Measurements from ENCODE around the gene C1orf35. TPM values are rescaled to one million over a fixed set of nuclear protein-coding genes. Genes with fewer than 3 reads are reported as not detected.

The C1orf35 gene
- total RNA-seq, 1 experiment from 2014 or later = 24.9 TPM

GRCh38 chr1:228136901-228137300 lies 33.8 kb upstream of the C1orf35 start:
- Histone ChIP-seq H3K9me3 (ENCODE audit: control insufficient read depth, insufficient read depth, low read depth, low read length) (no peaks in the 10 kb centered on the region), H3K4me1 (ENCODE audit: control insufficient read depth, insufficient read depth, low read length) (peaks cover 6% of the 10 kb centered on the region; the same call in 1 of the 2 replicates), H3K27me3 (ENCODE audit: control insufficient read depth, insufficient read depth, low read length) (peaks cover 7% of the 10 kb centered on the region; the same call in 1 of the 2 replicates), H3K4me3 (ENCODE audit: low read depth in 2 of 2, low read length in 2 of 2) (no peak overlapping the region), H3K36me3 (ENCODE audit: control insufficient read depth, insufficient read depth, low read length) (peaks cover 3% of the 10 kb centered on the region), H3K27ac (ENCODE audit: low read length) (no peak overlapping the region)
- DNase-seq (ENCODE audit: low read depth, low spot score) (no peak), ATAC-seq (no peak)
- in situ Hi-C loops (cut with HindIII; ENCODE audit: low pct_unique_long_range_greater_than_20kb, low sequenced_read_pairs) (no loop called here), intact Hi-C loops (cut with micrococcal nuclease; ENCODE audit: unreplicated experiment) (no loop called here)
- CTCF ChIA-PET = no interaction called here
- POLR2A ChIA-PET = no interaction called here
- BruUV-seq (replicated peaks) = no TSS peak
- TF ChIP-seq, protein P1, sequence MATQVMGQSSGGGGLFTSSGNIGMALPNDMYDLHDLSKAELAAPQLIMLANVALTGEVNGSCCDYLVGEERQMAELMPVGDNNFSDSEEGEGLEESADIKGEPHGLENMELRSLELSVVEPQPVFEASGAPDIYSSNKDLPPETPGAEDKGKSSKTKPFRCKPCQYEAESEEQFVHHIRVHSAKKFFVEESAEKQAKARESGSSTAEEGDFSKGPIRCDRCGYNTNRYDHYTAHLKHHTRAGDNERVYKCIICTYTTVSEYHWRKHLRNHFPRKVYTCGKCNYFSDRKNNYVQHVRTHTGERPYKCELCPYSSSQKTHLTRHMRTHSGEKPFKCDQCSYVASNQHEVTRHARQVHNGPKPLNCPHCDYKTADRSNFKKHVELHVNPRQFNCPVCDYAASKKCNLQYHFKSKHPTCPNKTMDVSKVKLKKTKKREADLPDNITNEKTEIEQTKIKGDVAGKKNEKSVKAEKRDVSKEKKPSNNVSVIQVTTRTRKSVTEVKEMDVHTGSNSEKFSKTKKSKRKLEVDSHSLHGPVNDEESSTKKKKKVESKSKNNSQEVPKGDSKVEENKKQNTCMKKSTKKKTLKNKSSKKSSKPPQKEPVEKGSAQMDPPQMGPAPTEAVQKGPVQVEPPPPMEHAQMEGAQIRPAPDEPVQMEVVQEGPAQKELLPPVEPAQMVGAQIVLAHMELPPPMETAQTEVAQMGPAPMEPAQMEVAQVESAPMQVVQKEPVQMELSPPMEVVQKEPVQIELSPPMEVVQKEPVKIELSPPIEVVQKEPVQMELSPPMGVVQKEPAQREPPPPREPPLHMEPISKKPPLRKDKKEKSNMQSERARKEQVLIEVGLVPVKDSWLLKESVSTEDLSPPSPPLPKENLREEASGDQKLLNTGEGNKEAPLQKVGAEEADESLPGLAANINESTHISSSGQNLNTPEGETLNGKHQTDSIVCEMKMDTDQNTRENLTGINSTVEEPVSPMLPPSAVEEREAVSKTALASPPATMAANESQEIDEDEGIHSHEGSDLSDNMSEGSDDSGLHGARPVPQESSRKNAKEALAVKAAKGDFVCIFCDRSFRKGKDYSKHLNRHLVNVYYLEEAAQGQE (IDR thresholded peaks at IDR 0.05; ENCODE audit: insufficient read depth in 1 of 2, low read depth in 2 of 2, low read length in 1 of 2) = no peak
- TF ChIP-seq SIN3A (IDR thresholded peaks at IDR 0.05; ENCODE audit: borderline replicate concordance, insufficient read depth, low read depth, low read length) (no peak), POLR2AphosphoS5 (IDR thresholded peaks at IDR 0.05; ENCODE audit: low read depth, low read length) (no peak), TCF7L2 (IDR thresholded peaks at IDR 0.05; ENCODE audit: low read depth, low read length) (no peak)
- TF ChIP-seq, protein P2, sequence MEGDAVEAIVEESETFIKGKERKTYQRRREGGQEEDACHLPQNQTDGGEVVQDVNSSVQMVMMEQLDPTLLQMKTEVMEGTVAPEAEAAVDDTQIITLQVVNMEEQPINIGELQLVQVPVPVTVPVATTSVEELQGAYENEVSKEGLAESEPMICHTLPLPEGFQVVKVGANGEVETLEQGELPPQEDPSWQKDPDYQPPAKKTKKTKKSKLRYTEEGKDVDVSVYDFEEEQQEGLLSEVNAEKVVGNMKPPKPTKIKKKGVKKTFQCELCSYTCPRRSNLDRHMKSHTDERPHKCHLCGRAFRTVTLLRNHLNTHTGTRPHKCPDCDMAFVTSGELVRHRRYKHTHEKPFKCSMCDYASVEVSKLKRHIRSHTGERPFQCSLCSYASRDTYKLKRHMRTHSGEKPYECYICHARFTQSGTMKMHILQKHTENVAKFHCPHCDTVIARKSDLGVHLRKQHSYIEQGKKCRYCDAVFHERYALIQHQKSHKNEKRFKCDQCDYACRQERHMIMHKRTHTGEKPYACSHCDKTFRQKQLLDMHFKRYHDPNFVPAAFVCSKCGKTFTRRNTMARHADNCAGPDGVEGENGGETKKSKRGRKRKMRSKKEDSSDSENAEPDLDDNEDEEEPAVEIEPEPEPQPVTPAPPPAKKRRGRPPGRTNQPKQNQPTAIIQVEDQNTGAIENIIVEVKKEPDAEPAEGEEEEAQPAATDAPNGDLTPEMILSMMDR (IDR thresholded peaks at IDR 0.05) = no peak

- no peaks in the 10 kb centered on the region for H3K9me3 ChIP-seq (ENCODE audit: control insufficient read depth, insufficient read depth, low read depth, low read length)
- ChIA-PET CTCF (no interaction called here), POLR2A (no interaction called here)
- peaks cover 7% of the 10 kb centered on the region; the same call in 1 of the 2 replicates for H3K27me3 ChIP-seq (ENCODE audit: control insufficient read depth, insufficient read depth, low read length)
- no peak for DNase-seq (ENCODE audit: low read depth, low spot score)
- no peak for ATAC-seq
- no peaks in the 10 kb centered on the region; the same call in 1 of the 2 replicates for H3K36me3 ChIP-seq (ENCODE audit: control insufficient read depth, insufficient read depth, low read length)
- H3K4me1 ChIP-seq (ENCODE audit: control insufficient read depth, insufficient read depth, low read length) = 0 out of 2 replicates have a peak, but pooled peaks cover 2% of the 10 kb centered on the region
- intact Hi-C loops (cut with micrococcal nuclease; ENCODE audit: unreplicated experiment) = no loop called here
- no peak overlapping the region for H3K27ac ChIP-seq (ENCODE audit: low read length)
- H3K4me3 ChIP-seq (ENCODE audit: low read depth in 2 of 2, low read length in 2 of 2) = no peak overlapping the region
- TF ChIP-seq, protein P2 (IDR thresholded peaks at IDR 0.05) = no peak
- TF ChIP-seq, protein P1 (IDR thresholded peaks at IDR 0.05; ENCODE audit: insufficient read depth in 1 of 2, low read depth in 2 of 2, low read length in 1 of 2) = no peak
- no peak for TF ChIP-seq SIN3A (IDR thresholded peaks at IDR 0.05; ENCODE audit: borderline replicate concordance, insufficient read depth, low read depth, low read length)
- TF ChIP-seq POLR2AphosphoS5 (IDR thresholded peaks at IDR 0.05; ENCODE audit: low read depth, low read length) = no peak
- no peak for TF ChIP-seq TCF7L2 (IDR thresholded peaks at IDR 0.05; ENCODE audit: low read depth, low read length)
- no TSS peak for BruUV-seq (replicated peaks)
- in situ Hi-C loops (cut with HindIII; ENCODE audit: low pct_unique_long_range_greater_than_20kb, low sequenced_read_pairs) = no loop called here
Measured at GRCh38 chr1:228134591-228134990, 31.5 kb upstream of the C1orf35 start.
